ENCODE results near the gene ABCC11. TPM values are rescaled to one million over a fixed set of nuclear protein-coding genes. Genes with fewer than 3 reads are reported as not detected.

Gene ABCC11
- total RNA-seq (2014; rRNA removed; shearing (Covaris generic); ENCODE audit: low replicate concordance) = not detected in 2 replicates

DNA sequence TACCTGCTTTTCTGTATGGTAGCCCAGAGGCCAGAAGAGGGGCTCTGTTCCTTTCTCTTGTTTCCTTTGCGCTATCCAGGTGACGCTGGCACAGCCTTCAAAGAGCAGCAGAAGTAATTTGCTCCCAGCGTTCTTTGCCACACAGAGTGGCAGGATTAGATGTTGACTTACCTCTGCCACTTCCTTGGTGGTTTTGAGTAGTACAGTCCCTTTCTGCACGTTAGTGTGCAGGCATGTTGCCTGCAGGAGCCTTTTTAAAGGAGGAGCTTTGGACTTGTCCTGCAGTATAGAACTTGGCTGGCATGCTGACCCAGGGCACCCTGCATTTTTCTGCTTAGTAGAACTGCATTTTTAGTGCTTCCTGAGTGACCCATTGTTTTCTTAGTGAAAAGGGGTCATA lies at the start of gene ABCC11:
TSS of gene ABCC11 (minus strand) at position 229 of the 400 bp plus-strand sequence. CDS start 15,618 bp downstream, outside the sequence.
- Histone ChIP-seq H3K27me3 (no peaks in the 10 kb centered on the region), H3K4me3 (no peak within 1 kb of the TSS), H3K36me3 (no peaks in the 10 kb centered on the region; the same call in 1 of the 2 replicates), H3K9me3 (no peaks in the 10 kb centered on the region)
- DNase-seq = no peak

DNA sequence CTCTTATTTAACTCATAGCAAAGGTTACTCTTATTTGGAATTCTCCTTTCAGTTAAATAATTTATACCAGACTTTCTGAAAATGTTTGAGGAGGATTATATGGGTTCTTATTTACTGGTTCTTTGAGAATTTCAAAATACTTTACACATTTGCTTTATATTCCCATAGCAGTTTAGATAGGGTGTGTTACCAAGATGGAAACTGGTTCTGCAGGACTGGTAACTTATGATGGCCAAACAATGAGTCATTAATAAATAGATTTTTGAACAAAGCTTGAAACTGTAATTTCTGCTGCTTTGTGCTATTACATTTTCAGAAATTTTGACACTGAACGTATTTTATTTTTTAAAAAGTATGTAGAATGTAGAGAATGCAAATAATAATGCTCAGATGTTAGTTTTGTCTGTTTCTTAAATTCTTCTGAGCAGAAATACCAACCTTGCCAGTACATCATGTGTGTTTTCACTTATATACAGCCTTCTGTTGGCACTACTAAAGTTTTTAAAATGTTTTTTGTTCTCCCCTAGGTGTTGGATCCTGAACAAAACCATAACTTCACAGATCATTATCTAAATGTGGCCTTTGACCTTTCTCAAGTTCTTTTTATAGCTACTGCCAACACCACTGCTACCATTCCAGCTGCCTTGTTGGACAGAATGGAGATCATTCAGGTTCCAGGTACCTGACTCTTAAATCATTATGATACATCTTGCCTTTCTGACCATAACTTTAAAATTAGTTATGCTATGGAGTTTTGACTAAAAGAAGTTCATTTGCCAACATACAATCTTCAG lies 48.3 kb upstream of the ABCC11 start:
- no peaks in the 10 kb centered on the region for H3K9me3 ChIP-seq
- no peak for DNase-seq
- no peak overlapping the region for H3K4me3 ChIP-seq
- no peaks in the 10 kb centered on the region for H3K27me3 ChIP-seq
- H3K36me3 ChIP-seq = peaks cover 14% of the 10 kb centered on the region

GRCh38 chr16:48294724-48295123 lies 47.4 kb upstream of the ABCC11 start:
- Histone ChIP-seq H3K36me3 (peaks cover 12% of the 10 kb centered on the region), H3K9me3 (no peaks in the 10 kb centered on the region), H3K4me3 (no peak overlapping the region), H3K27me3 (no peaks in the 10 kb centered on the region)
- no peak for DNase-seq

DNA sequence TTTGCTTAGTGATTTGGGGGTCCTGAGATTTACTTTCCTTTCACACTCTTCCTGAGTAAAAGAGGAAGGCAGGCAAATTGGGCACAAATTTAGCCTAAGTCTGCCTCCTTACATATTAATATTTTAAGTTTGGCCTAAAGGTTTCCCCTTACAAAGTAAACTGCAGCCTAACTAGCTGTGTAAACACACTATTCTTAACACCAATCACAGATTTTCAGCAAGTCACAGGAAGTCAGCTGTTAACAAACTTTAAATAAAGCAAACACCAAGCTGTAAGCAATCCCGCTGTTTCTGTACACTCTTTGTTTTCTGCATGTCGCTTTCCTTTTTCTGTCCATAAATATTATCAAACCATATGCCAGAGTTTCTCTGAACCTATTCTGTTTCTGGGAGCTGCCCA lies 45.1 kb upstream of the ABCC11 start:
- Histone ChIP-seq H3K36me3 (peaks cover 13% of the 10 kb centered on the region), H3K4me3 (no peak overlapping the region), H3K9me3 (no peaks in the 10 kb centered on the region), H3K27me3 (no peaks in the 10 kb centered on the region)
- DNase-seq = no peak

DNA sequence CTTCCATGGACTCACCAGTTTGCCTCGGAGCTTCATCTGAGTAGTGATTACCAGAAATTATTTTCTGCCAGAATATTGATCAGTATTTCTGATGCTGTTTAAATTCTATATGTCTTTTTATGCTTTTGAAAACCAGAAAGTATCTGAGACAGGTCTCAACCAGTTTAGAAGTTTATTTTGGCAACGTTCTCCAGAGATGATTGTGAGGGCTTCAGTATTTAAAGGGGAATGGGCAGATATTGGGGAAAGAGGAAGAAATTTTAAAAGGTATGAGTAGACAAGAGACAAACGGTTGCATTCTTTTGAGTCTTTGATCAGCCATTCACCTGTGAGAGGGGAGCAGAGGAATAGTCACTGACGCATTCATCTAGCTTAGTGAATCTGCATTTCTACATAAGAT lies 44.4 kb upstream of the ABCC11 start:
- H3K4me3 ChIP-seq = no peak overlapping the region
- H3K27me3 ChIP-seq = no peaks in the 10 kb centered on the region
- peaks cover 15% of the 10 kb centered on the region for H3K36me3 ChIP-seq
- H3K9me3 ChIP-seq = no peaks in the 10 kb centered on the region
- no peak for DNase-seq

GRCh38 chr16:48291303-48291702 lies 44.0 kb upstream of the ABCC11 start:
- DNase-seq = no peak
- no peak overlapping the region for H3K4me3 ChIP-seq
- peaks cover 15% of the 10 kb centered on the region for H3K36me3 ChIP-seq
- H3K27me3 ChIP-seq = no peaks in the 10 kb centered on the region
- H3K9me3 ChIP-seq = no peaks in the 10 kb centered on the region

- Histone ChIP-seq H3K36me3 (peaks cover 27% of the 10 kb centered on the region), H3K4me3 (no peak overlapping the region), H3K9me3 (no peaks in the 10 kb centered on the region; the same call in 1 of the 2 replicates), H3K27me3 (no peaks in the 10 kb centered on the region)
- DNase-seq = no peak
These were observed 39.9 kb upstream of the ABCC11 start for GRCh38 chr16:48287239-48287638.

- no peaks in the 10 kb centered on the region; the same call in 1 of the 2 replicates for H3K9me3 ChIP-seq
- H3K4me3 ChIP-seq = no peak overlapping the region
- DNase-seq = no peak
- no peaks in the 10 kb centered on the region for H3K27me3 ChIP-seq
- peaks cover 30% of the 10 kb centered on the region for H3K36me3 ChIP-seq
These were observed 37.6 kb upstream of the ABCC11 start for GRCh38 chr16:48284772-48285409.

- no peak overlapping the region for H3K4me3 ChIP-seq
- peaks cover 34% of the 10 kb centered on the region for H3K36me3 ChIP-seq
- H3K9me3 ChIP-seq = no peaks in the 10 kb centered on the region; the same call in 1 of the 2 replicates
- no peaks in the 10 kb centered on the region for H3K27me3 ChIP-seq
- DNase-seq = no peak
These were observed 35.4 kb upstream of the ABCC11 start for GRCh38 chr16:48282636-48283263.

DNA sequence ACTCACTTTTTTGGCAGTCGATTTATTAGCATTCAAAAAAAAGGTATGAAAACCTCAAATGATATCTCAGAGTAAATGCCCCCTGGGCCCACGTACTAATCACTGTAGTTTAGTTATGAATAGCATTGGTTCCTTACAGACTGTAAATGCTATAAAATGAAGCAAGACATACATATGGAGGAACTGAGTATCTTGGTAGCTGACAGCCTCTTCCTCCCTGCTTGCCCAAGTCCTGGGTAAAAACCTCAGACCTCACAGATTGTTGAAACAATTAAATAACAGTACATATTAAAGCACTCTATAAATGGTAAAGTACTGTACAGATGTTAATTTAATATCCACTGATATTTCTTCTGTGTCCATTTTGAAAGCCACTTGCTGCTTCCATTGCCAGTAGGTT lies 33.2 kb upstream of the ABCC11 start:
- no peak for DNase-seq
- Histone ChIP-seq H3K27me3 (no peaks in the 10 kb centered on the region), H3K36me3 (peaks cover 21% of the 10 kb centered on the region), H3K4me3 (no peak overlapping the region), H3K9me3 (no peaks in the 10 kb centered on the region; the same call in 1 of the 2 replicates)

- no peak for DNase-seq
- Histone ChIP-seq H3K9me3 (no peaks in the 10 kb centered on the region), H3K36me3 (peaks cover 17% of the 10 kb centered on the region)
These were observed 31.9 kb upstream of the ABCC11 start for GRCh38 chr16:48279199-48279598.

DNA sequence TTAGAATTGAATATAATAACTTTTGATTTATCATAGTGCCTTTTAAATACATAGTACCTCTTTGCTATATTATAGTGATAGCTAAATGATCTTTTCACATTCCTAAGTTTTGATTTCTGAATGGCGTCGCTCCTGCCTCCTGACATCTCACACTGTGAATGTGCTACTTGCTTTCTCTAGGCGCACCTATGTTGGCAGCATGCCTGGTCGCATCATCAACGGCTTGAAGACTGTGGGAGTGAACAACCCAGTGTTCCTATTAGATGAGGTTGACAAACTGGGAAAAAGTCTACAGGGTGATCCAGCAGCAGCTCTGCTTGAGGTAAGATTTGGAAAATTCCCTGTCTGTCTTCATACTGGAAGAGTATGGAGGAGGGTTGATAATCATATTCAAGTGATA lies 29.8 kb upstream of the ABCC11 start:
- Histone ChIP-seq H3K9me3 (no peaks in the 10 kb centered on the region), H3K36me3 (peaks cover 12% of the 10 kb centered on the region)
- DNase-seq = no peak

More at GRCh38 chr16:48279199-48279598, 31.9 kb upstream of the ABCC11 start:
- H3K4me3 ChIP-seq = no peak overlapping the region
- no peaks in the 10 kb centered on the region for H3K27me3 ChIP-seq

GRCh38 chr16:48276102-48276501 lies 28.8 kb upstream of the ABCC11 start:
- peaks cover 15% of the 10 kb centered on the region for H3K36me3 ChIP-seq
- H3K27me3 ChIP-seq = no peaks in the 10 kb centered on the region
- no peak for DNase-seq
- no peak overlapping the region for H3K4me3 ChIP-seq
- no peaks in the 10 kb centered on the region for H3K9me3 ChIP-seq

More for the DNA sequence above, 29.8 kb upstream of the ABCC11 start:
- Histone ChIP-seq H3K27me3 (no peaks in the 10 kb centered on the region), H3K4me3 (no peak overlapping the region)

- H3K36me3 ChIP-seq = peaks cover 14% of the 10 kb centered on the region
- H3K9me3 ChIP-seq = no peaks in the 10 kb centered on the region
- H3K4me3 ChIP-seq = no peak overlapping the region
- no peak for DNase-seq
- no peaks in the 10 kb centered on the region for H3K27me3 ChIP-seq
These were observed 27.1 kb upstream of the ABCC11 start for GRCh38 chr16:48274476-48274875.

- H3K9me3 ChIP-seq = no peaks in the 10 kb centered on the region
- peaks cover 10% of the 10 kb centered on the region for H3K36me3 ChIP-seq
- H3K27me3 ChIP-seq = no peaks in the 10 kb centered on the region
- DNase-seq = no peak
- no peak overlapping the region for H3K4me3 ChIP-seq
These were observed 25.6 kb upstream of the ABCC11 start for GRCh38 chr16:48272837-48273421.

DNA sequence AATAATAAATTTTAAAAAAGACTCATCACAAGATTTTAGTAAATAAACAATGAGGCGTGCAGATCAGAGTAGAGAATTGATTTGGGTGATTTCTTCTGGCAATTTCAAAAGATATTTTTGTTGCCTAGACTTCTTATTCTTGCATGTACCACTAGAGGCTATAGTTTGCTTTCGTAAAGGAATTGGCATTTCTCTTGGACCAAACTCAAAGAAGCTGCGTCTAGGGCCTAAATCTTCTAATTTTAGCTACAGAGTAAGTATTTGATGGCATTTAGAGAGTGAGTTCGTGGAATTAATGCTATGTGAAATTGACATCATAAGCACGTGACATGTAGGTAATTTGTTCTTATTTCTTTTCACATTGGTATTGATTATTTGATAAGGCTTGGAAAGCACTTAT lies 24.4 kb upstream of the ABCC11 start:
- Histone ChIP-seq H3K4me3 (no peak overlapping the region), H3K27me3 (no peaks in the 10 kb centered on the region), H3K36me3 (peaks cover 9% of the 10 kb centered on the region), H3K9me3 (no peaks in the 10 kb centered on the region)
- DNase-seq = no peak

- no peak for DNase-seq
- H3K36me3 ChIP-seq = peaks cover 9% of the 10 kb centered on the region
- H3K4me3 ChIP-seq = no peak overlapping the region
- H3K9me3 ChIP-seq = no peaks in the 10 kb centered on the region
- H3K27me3 ChIP-seq = no peaks in the 10 kb centered on the region
These were observed 21.7 kb upstream of the ABCC11 start for GRCh38 chr16:48269011-48269410.
